IPS-15b (cell line): ENCODE data around the gene ARHGAP9.
"Not testable (repeated sequence)": the region's sequence is repeated elsewhere in the genome, so short reads cannot be mapped to it uniquely, and the experiment has no call there.

Source experiments
- H3K27me3 ChIP-seq: one replicate; pipeline ENCODE4 v1.6.1; 2013; ENCODE audit warnings: low read length; ENCODE audit not compliant: control insufficient read depth, insufficient read depth
- H3K36me3 ChIP-seq: one replicate; pipeline ENCODE4 v1.6.1; 2013; ENCODE audit warnings: low read length; ENCODE audit not compliant: control insufficient read depth, insufficient read depth
- H3K4me1 ChIP-seq: one replicate; pipeline ENCODE4 v1.6.1; 2013; ENCODE audit warnings: mild to moderate bottlenecking, low read length; ENCODE audit not compliant: control insufficient read depth, insufficient read depth
- H3K4me3 ChIP-seq: one replicate; pipeline ENCODE4 v1.5.1; 2013; ENCODE audit warnings: low read depth, low read length
- H3K9ac ChIP-seq: one replicate; pipeline ENCODE4 v1.6.1; 2013; ENCODE audit warnings: low read depth, mild to moderate bottlenecking, low read length
- H3K9me3 ChIP-seq: one replicate; pipeline ENCODE4 v1.6.1; 2013; ENCODE audit warnings: mild to moderate bottlenecking, low read length; ENCODE audit not compliant: control insufficient read depth, insufficient read depth

The ARHGAP9 gene

GRCh38 chr12:57448669-57449068, 31.0 kb downstream of the ARHGAP9 start:
- Histone ChIP-seq H3K4me1 (peaks cover 7% of the 10 kb centered on the region), H3K4me3 (no peak overlapping the region), H3K27me3 (no peaks in the 10 kb centered on the region), H3K36me3 (no peaks in the 10 kb centered on the region), H3K9me3 (no peaks in the 10 kb centered on the region), H3K9ac (no peak overlapping the region)

DNA sequence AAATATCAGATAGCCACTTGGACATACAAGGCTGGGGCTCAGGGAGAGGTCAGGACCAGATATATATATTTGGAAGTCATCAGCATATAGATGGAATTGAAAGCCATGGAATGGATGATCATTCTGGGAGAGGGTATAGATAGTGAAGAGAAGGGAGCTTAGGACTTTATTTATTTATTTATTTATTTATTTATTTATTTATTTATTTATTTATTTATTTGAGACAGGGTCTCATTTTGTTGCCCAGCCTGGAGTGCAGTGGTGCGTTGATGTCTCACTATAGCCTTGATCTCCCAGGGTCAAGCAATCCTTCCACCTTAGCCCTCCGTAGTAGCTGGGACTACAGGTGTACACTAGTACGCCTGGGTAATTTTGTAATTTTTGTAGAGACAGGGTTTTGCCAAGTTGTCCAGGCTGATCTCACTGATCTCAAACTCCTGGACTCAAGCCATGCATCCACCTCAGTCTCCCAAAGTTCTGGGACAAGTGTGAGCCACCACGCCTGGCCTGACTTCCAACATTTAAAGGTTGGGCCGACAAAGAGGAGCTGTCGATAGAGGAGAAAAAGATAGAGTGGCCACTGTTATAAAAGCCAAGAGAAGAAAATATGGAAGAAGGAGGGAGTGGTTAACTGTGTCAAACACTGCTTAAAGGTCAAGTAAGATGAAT, 33.2 kb downstream of the ARHGAP9 start:
- H3K9ac ChIP-seq: no peak overlapping the region
- no peaks in the 10 kb centered on the region for H3K9me3 ChIP-seq
- no peaks in the 10 kb centered on the region for H3K36me3 ChIP-seq
- H3K4me3 ChIP-seq: no peak overlapping the region
- no peaks in the 10 kb centered on the region for H3K27me3 ChIP-seq
- H3K4me1 ChIP-seq: no peaks in the 10 kb centered on the region

DNA sequence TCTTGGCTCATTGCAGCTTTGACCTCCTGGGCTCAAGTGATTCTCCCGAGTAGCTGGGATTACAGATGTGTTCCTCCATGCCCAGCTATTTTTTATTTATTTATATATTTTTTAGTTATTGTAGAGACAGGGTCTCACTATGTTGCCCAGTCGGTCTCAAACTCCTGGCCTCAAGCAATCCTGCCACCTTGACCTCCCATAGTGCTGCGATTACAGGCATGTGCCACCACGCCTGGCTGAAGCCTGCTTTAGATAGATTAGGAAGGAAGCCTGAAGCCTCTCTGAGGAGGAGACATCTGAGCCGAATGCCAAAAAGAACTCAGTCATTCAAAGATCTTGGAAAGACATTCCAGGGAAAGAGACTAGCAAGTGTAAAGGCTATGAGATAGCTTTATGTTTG, 34.9 kb downstream of the ARHGAP9 start:
- Histone ChIP-seq H3K4me3 (no peak overlapping the region), H3K4me1 (no peaks in the 10 kb centered on the region), H3K9me3 (no peaks in the 10 kb centered on the region), H3K9ac (no peak overlapping the region), H3K36me3 (no peaks in the 10 kb centered on the region), H3K27me3 (no peaks in the 10 kb centered on the region)

- not testable (repeated sequence) for H3K4me1 ChIP-seq, H3K9ac ChIP-seq, H3K9me3 ChIP-seq, H3K27me3 ChIP-seq, H3K4me3 ChIP-seq, H3K36me3 ChIP-seq
Measured at GRCh38 chr12:57444337-57444736, 35.3 kb downstream of the ARHGAP9 start.

DNA sequence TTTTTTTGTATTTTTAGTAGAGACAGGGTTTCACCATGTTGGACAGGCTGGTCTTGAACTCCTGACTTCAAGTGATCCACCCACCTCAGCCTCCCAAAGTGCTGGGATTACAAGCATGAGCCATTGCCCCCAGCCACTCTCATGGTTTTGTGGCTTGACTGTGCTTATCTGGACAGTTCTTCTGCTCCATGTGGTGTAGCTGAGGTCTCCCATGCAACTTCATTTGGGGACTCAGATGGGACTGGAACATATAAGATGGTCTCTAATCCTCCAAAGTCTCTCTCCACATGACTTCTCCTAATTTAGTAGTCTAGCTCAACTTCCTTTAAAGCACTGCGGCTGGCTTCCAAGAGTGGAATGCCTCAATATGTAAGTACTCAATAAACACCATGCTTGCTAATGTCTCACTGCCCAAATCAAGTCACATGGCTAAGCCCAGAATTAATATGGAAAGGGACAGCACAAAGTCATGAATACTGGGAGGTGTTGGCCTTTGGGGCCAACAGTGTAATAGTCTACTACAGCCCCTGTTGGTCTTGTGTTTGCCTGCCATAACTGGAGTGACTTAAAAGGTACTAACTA, 37.7 kb downstream of the ARHGAP9 start:
- Histone ChIP-seq H3K9ac (no peak overlapping the region), H3K36me3 (no peaks in the 10 kb centered on the region), H3K9me3 (no peaks in the 10 kb centered on the region), H3K27me3 (no peaks in the 10 kb centered on the region), H3K4me3 (no peak overlapping the region), H3K4me1 (no peaks in the 10 kb centered on the region)

DNA sequence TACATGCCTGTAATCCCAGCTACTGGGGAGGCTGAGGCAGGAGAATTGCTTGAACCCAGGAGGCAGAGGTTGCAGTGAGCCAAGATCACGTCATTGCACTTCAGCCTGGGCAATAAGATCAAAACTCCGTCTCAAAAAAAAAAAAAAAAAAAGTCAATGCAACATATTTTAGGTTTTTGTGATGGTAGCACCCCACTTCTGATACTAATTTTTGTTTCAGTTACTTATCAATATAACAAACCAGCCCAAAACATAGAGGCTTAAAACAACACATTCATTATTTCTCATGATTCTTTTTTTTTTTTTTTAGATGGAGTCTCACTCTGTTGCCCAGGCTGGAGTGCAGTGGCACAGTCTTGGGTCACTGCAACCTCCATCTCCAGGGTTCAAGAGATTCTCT, 38.3 kb downstream of the ARHGAP9 start:
- H3K4me1 ChIP-seq, H3K9me3 ChIP-seq: not testable (repeated sequence)

DNA sequence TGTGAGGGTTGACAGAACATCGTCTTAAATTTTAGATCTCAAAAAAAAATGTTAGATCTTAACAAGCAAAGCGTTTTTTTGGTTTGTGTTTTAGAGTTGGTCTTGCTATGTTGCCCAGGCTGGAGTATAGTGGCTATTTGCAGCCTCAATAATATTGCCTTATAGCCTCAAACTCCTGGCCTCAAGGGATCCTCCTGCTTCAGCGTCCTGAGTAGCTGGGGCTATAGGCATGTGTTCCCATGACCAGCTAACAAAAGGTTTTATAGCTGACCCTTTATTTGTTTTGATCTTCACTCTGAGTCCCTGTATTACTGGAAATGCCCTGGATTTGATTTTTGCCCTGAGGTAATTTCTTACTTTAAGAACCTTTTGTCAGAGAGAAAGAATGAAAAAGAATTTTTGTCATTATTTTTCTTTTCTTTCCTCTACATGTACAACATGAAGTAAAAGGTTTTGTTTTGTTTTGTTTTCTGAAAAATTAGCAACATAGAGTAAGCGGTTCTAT, 39.9 kb downstream of the ARHGAP9 start:
- no peaks in the 10 kb centered on the region for H3K27me3 ChIP-seq
- H3K9ac ChIP-seq: no peak overlapping the region
- H3K4me3 ChIP-seq: no peak overlapping the region
- H3K4me1 ChIP-seq: no peaks in the 10 kb centered on the region
- no peaks in the 10 kb centered on the region for H3K36me3 ChIP-seq
- no peaks in the 10 kb centered on the region for H3K9me3 ChIP-seq

More for the DNA sequence above, 38.3 kb downstream of the ARHGAP9 start:
- H3K27me3 ChIP-seq, H3K4me3 ChIP-seq, H3K9ac ChIP-seq, H3K36me3 ChIP-seq: not testable (repeated sequence)

- no peaks in the 10 kb centered on the region for H3K9me3 ChIP-seq
- H3K9ac ChIP-seq: no peak overlapping the region
- no peaks in the 10 kb centered on the region for H3K4me1 ChIP-seq
- no peaks in the 10 kb centered on the region for H3K27me3 ChIP-seq
- H3K4me3 ChIP-seq: no peak overlapping the region
- H3K36me3 ChIP-seq: no peaks in the 10 kb centered on the region
Measured at GRCh38 chr12:57438400-57438799, 41.3 kb downstream of the ARHGAP9 start.

DNA sequence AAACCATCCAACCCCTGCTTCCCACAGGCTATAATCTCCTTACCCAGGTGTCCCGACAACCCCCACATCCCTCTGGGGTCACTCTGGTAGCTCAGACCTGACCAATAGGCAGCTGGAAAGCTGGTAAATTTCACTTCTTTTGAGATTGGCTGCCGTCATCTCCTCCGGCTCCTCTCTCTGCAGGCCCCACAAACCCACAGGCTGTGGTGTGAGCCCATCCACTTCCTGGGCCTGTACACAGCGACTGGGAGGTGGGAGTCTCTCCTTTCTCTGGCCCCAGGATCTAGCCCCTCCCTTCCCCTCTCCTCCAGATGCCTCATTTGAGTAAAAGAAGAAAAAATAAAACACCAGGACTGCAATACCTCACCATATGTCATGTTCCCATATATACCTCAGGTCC, 44.4 kb downstream of the ARHGAP9 start:
- H3K36me3 ChIP-seq: no peaks in the 10 kb centered on the region
- no peak overlapping the region for H3K9ac ChIP-seq
- H3K4me3 ChIP-seq: no peak overlapping the region
- no peaks in the 10 kb centered on the region for H3K27me3 ChIP-seq
- no peaks in the 10 kb centered on the region for H3K9me3 ChIP-seq
- no peaks in the 10 kb centered on the region for H3K4me1 ChIP-seq

- Histone ChIP-seq H3K36me3 (no peaks in the 10 kb centered on the region), H3K27me3 (no peaks in the 10 kb centered on the region), H3K9me3 (no peaks in the 10 kb centered on the region), H3K4me3 (no peak within 1 kb of the TSS), H3K4me1 (no peaks in the 10 kb centered on the region), H3K9ac (no peak within 1 kb of the TSS)
Measured at GRCh38 chr12:57434517-57435223, 45.0 kb downstream of the ARHGAP9 start, which contains the start of gene INHBC. TSS of gene INHBC (plus strand) at chr12:57434784. CDS start at chr12:57434887, 103 bp downstream.

DNA sequence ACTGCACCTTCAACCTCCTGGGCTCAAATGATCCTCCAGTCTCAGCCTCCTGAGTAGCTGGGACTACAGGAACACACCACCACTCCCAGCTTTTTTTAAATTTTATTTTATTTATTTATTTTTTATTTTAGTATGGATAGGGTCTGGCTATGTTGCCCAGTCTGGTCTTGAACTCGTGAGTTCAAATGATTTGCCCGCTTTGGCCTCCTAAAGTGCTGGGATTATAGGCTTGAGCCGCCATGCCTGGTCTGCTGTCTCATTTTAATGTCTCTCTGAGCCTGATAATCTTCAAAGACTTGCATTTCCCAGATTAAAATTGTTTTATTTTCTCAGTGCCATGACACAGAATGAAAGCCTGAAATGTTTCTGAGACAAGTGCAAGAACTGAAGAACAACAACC, 46.3 kb downstream of the ARHGAP9 start:
- no peaks in the 10 kb centered on the region for H3K36me3 ChIP-seq
- no peak overlapping the region for H3K9ac ChIP-seq
- no peaks in the 10 kb centered on the region for H3K27me3 ChIP-seq
- H3K9me3 ChIP-seq: no peaks in the 10 kb centered on the region
- H3K4me3 ChIP-seq: no peak overlapping the region
- no peaks in the 10 kb centered on the region for H3K4me1 ChIP-seq
